ENCODE results near the gene MPRIP.
"Not testable (repeated sequence)": the region's sequence is repeated elsewhere in the genome, so short reads cannot be mapped to it uniquely, and the experiment has no call there.

MPRIP gene

GRCh38 chr17:17195466-17195865 is 153.2 kb downstream of the MPRIP start:
- not testable (repeated sequence) for H3K27ac ChIP-seq (ENCODE audit: low read depth, low read length); H3K9me3 ChIP-seq (ENCODE audit: control insufficient read depth, insufficient read depth, low read length); H3K4me1 ChIP-seq (ENCODE audit: control insufficient read depth, insufficient read depth, low read length); H3K4me3 ChIP-seq (ENCODE audit: low read depth, low read length); H3K9ac ChIP-seq (ENCODE audit: low read depth, low read length); H3K36me3 ChIP-seq (ENCODE audit: control insufficient read depth, insufficient read depth, low read length); H3K27me3 ChIP-seq (ENCODE audit: control insufficient read depth, insufficient read depth, low read length)

GRCh38 chr17:17196776-17197175 is 154.5 kb downstream of the MPRIP start:
- Histone ChIP-seq H3K27me3 (ENCODE audit: control insufficient read depth, insufficient read depth, low read length) (no peaks in the 10 kb centered on the region), H3K4me3 (ENCODE audit: low read depth, low read length) (no peak overlapping the region), H3K36me3 (ENCODE audit: control insufficient read depth, insufficient read depth, low read length) (no peaks in the 10 kb centered on the region), H3K9ac (ENCODE audit: low read depth, low read length) (no peak overlapping the region), H3K4me1 (ENCODE audit: control insufficient read depth, insufficient read depth, low read length) (peaks cover 4% of the 10 kb centered on the region), H3K27ac (ENCODE audit: low read depth, low read length) (no peak overlapping the region), H3K9me3 (ENCODE audit: control insufficient read depth, insufficient read depth, low read length) (no peaks in the 10 kb centered on the region)

GRCh38 chr17:17198281-17198680 is 156.0 kb downstream of the MPRIP start:
- no peaks in the 10 kb centered on the region for H3K36me3 ChIP-seq (ENCODE audit: control insufficient read depth, insufficient read depth, low read length)
- H3K27me3 ChIP-seq (ENCODE audit: control insufficient read depth, insufficient read depth, low read length) = no peaks in the 10 kb centered on the region
- no peak overlapping the region for H3K4me3 ChIP-seq (ENCODE audit: low read depth, low read length)
- H3K9me3 ChIP-seq (ENCODE audit: control insufficient read depth, insufficient read depth, low read length) = no peaks in the 10 kb centered on the region
- H3K27ac ChIP-seq (ENCODE audit: low read depth, low read length) = no peak overlapping the region
- no peaks in the 10 kb centered on the region for H3K4me1 ChIP-seq (ENCODE audit: control insufficient read depth, insufficient read depth, low read length)
- H3K9ac ChIP-seq (ENCODE audit: low read depth, low read length) = no peak overlapping the region

GRCh38 chr17:17200311-17200710 is 158.1 kb downstream of the MPRIP start:
- Histone ChIP-seq H3K27ac (ENCODE audit: low read depth, low read length) (no peak overlapping the region), H3K9me3 (ENCODE audit: control insufficient read depth, insufficient read depth, low read length) (no peaks in the 10 kb centered on the region), H3K9ac (ENCODE audit: low read depth, low read length) (no peak overlapping the region), H3K4me1 (ENCODE audit: control insufficient read depth, insufficient read depth, low read length) (no peaks in the 10 kb centered on the region), H3K36me3 (ENCODE audit: control insufficient read depth, insufficient read depth, low read length) (no peaks in the 10 kb centered on the region), H3K4me3 (ENCODE audit: low read depth, low read length) (no peak overlapping the region), H3K27me3 (ENCODE audit: control insufficient read depth, insufficient read depth, low read length) (no peaks in the 10 kb centered on the region)

GRCh38 chr17:17200831-17201230 is 158.6 kb downstream of the MPRIP start:
- H3K27ac ChIP-seq (ENCODE audit: low read depth, low read length) = no peak overlapping the region
- no peaks in the 10 kb centered on the region for H3K9me3 ChIP-seq (ENCODE audit: control insufficient read depth, insufficient read depth, low read length)
- H3K4me1 ChIP-seq (ENCODE audit: control insufficient read depth, insufficient read depth, low read length) = no peaks in the 10 kb centered on the region
- no peak overlapping the region for H3K9ac ChIP-seq (ENCODE audit: low read depth, low read length)
- no peaks in the 10 kb centered on the region for H3K27me3 ChIP-seq (ENCODE audit: control insufficient read depth, insufficient read depth, low read length)
- no peak overlapping the region for H3K4me3 ChIP-seq (ENCODE audit: low read depth, low read length)
- H3K36me3 ChIP-seq (ENCODE audit: control insufficient read depth, insufficient read depth, low read length) = no peaks in the 10 kb centered on the region

GRCh38 chr17:17201271-17201670 is 159.0 kb downstream of the MPRIP start:
- no peaks in the 10 kb centered on the region for H3K9me3 ChIP-seq (ENCODE audit: control insufficient read depth, insufficient read depth, low read length)
- H3K4me1 ChIP-seq (ENCODE audit: control insufficient read depth, insufficient read depth, low read length) = no peaks in the 10 kb centered on the region
- H3K9ac ChIP-seq (ENCODE audit: low read depth, low read length) = no peak overlapping the region
- no peak overlapping the region for H3K4me3 ChIP-seq (ENCODE audit: low read depth, low read length)
- H3K27me3 ChIP-seq (ENCODE audit: control insufficient read depth, insufficient read depth, low read length) = no peaks in the 10 kb centered on the region
- H3K27ac ChIP-seq (ENCODE audit: low read depth, low read length) = no peak overlapping the region
- no peaks in the 10 kb centered on the region for H3K36me3 ChIP-seq (ENCODE audit: control insufficient read depth, insufficient read depth, low read length)

- Histone ChIP-seq H3K4me1 (ENCODE audit: control insufficient read depth, insufficient read depth, low read length) (no peaks in the 10 kb centered on the region), H3K4me3 (ENCODE audit: low read depth, low read length) (no peak overlapping the region), H3K9me3 (ENCODE audit: control insufficient read depth, insufficient read depth, low read length) (no peaks in the 10 kb centered on the region), H3K36me3 (ENCODE audit: control insufficient read depth, insufficient read depth, low read length) (no peaks in the 10 kb centered on the region), H3K27ac (ENCODE audit: low read depth, low read length) (no peak overlapping the region), H3K9ac (ENCODE audit: low read depth, low read length) (no peak overlapping the region), H3K27me3 (ENCODE audit: control insufficient read depth, insufficient read depth, low read length) (no peaks in the 10 kb centered on the region)
Measured at GRCh38 chr17:17201907-17202306, 159.7 kb downstream of the MPRIP start.

- no peaks in the 10 kb centered on the region for H3K4me1 ChIP-seq (ENCODE audit: control insufficient read depth, insufficient read depth, low read length)
- H3K27ac ChIP-seq (ENCODE audit: low read depth, low read length) = no peak overlapping the region
- no peak overlapping the region for H3K4me3 ChIP-seq (ENCODE audit: low read depth, low read length)
- no peak overlapping the region for H3K9ac ChIP-seq (ENCODE audit: low read depth, low read length)
- no peaks in the 10 kb centered on the region for H3K36me3 ChIP-seq (ENCODE audit: control insufficient read depth, insufficient read depth, low read length)
- H3K9me3 ChIP-seq (ENCODE audit: control insufficient read depth, insufficient read depth, low read length) = no peaks in the 10 kb centered on the region
- H3K27me3 ChIP-seq (ENCODE audit: control insufficient read depth, insufficient read depth, low read length) = no peaks in the 10 kb centered on the region
Measured at GRCh38 chr17:17203173-17203730, 161.0 kb downstream of the MPRIP start.

- no peaks in the 10 kb centered on the region for H3K9me3 ChIP-seq (ENCODE audit: control insufficient read depth, insufficient read depth, low read length)
- no peak overlapping the region for H3K9ac ChIP-seq (ENCODE audit: low read depth, low read length)
- H3K36me3 ChIP-seq (ENCODE audit: control insufficient read depth, insufficient read depth, low read length) = no peaks in the 10 kb centered on the region
- no peak overlapping the region for H3K4me3 ChIP-seq (ENCODE audit: low read depth, low read length)
- H3K27me3 ChIP-seq (ENCODE audit: control insufficient read depth, insufficient read depth, low read length) = no peaks in the 10 kb centered on the region
- no peaks in the 10 kb centered on the region for H3K4me1 ChIP-seq (ENCODE audit: control insufficient read depth, insufficient read depth, low read length)
- H3K27ac ChIP-seq (ENCODE audit: low read depth, low read length) = no peak overlapping the region
Measured at GRCh38 chr17:17204041-17204591, 161.9 kb downstream of the MPRIP start.

- no peaks in the 10 kb centered on the region for H3K9me3 ChIP-seq (ENCODE audit: control insufficient read depth, insufficient read depth, low read length)
- H3K36me3 ChIP-seq (ENCODE audit: control insufficient read depth, insufficient read depth, low read length) = no peaks in the 10 kb centered on the region
- no peak overlapping the region for H3K9ac ChIP-seq (ENCODE audit: low read depth, low read length)
- H3K27me3 ChIP-seq (ENCODE audit: control insufficient read depth, insufficient read depth, low read length) = no peaks in the 10 kb centered on the region
- H3K4me1 ChIP-seq (ENCODE audit: control insufficient read depth, insufficient read depth, low read length) = no peaks in the 10 kb centered on the region
- H3K4me3 ChIP-seq (ENCODE audit: low read depth, low read length) = no peak overlapping the region
- no peak overlapping the region for H3K27ac ChIP-seq (ENCODE audit: low read depth, low read length)
Measured at GRCh38 chr17:17204635-17205231, 162.5 kb downstream of the MPRIP start.

- Histone ChIP-seq H3K4me1 (ENCODE audit: control insufficient read depth, insufficient read depth, low read length) (no peaks in the 10 kb centered on the region), H3K9ac (ENCODE audit: low read depth, low read length) (no peak overlapping the region), H3K27me3 (ENCODE audit: control insufficient read depth, insufficient read depth, low read length) (no peaks in the 10 kb centered on the region), H3K4me3 (ENCODE audit: low read depth, low read length) (no peak overlapping the region), H3K36me3 (ENCODE audit: control insufficient read depth, insufficient read depth, low read length) (no peaks in the 10 kb centered on the region), H3K9me3 (ENCODE audit: control insufficient read depth, insufficient read depth, low read length) (no peaks in the 10 kb centered on the region), H3K27ac (ENCODE audit: low read depth, low read length) (no peak overlapping the region)
Measured at GRCh38 chr17:17205368-17206123, 163.3 kb downstream of the MPRIP start.
